GM12878 (cell line): ENCODE data around the gene SQSTM1. TPM values are rescaled to one million over a fixed set of nuclear protein-coding genes. Genes with fewer than 3 reads are reported as not detected.

ENCODE experiments used
- ATAC-seq: fragments of 200-7000 bp; cut with Tn5 transposase; 3 replicates; pipeline ENCODE4 v1.9.1; 2020; ENCODE audit warnings: mild to moderate bottlenecking, moderate library complexity
- BruUV-seq: library from RNA; stranded (reverse); fragments of 400-500 nt; replicated peaks from 2 replicates; lab custom pipeline; 2021; lab: Mats Ljungman, UMichigan
- CTCF ChIA-PET: fragments of 300-600 bp; sonication (Branson Sonifier 250); formaldehyde crosslinking; extraction: SDS; loops from one replicate; lab custom pipeline; 2021; ENCODE audit warnings: inconsistent platforms; lab: Yijun Ruan, JAX
- POLR2A ChIA-PET: fragments of 350-600 bp; formaldehyde crosslinking; extraction: SDS; loops from one replicate; lab custom pipeline; 2021; ENCODE audit warnings: inconsistent platforms; lab: Charles Lee
- RAD21 ChIA-PET: fragments of 300-600 bp; sonication (Branson Sonifier 250); formaldehyde crosslinking; loops from one replicate; lab custom pipeline; 2023; ENCODE audit warnings: antibody characterized with exemption; ENCODE audit not compliant: unreplicated experiment; lab: Charles Lee
- SMC1A ChIA-PET: fragments of 300-600 bp; sonication (Branson Sonifier 250); formaldehyde crosslinking; loops from one replicate; lab custom pipeline; 2023; ENCODE audit not compliant: unreplicated experiment, uncharacterized antibody; lab: Charles Lee
- DNase-seq: peaks from one replicate; pipeline ENCODE4 v3.0.0-alpha.2; 2011; ENCODE audit warnings: low read depth, low spot score
- FAIRE-seq: peaks from 3 replicates; lab custom pipeline; 2011; peaks lifted over from hg19 to GRCh38; lab: Jason Lieb, UNC
- H2AFZ ChIP-seq: 2 replicates; pipeline ENCODE4 v1.6.0; 2011; ENCODE audit warnings: low read depth, low read length, control low read depth; ENCODE audit not compliant: control insufficient read depth
- H3K27ac ChIP-seq: 2 replicates; pipeline ENCODE4 v1.5.1; 2011; ENCODE audit warnings: control low read depth; ENCODE audit not compliant: control insufficient read depth, insufficient read depth
- H3K27me3 ChIP-seq, 2 experiments: replicated peaks in 1 of 2; 2 replicates each; pipeline versions ENCODE4 v1.6.0 to v1.6.1; 2011; ENCODE audit warnings: low read length in 1 of 2; ENCODE audit not compliant: control insufficient read depth in 2 of 2, insufficient read depth in 2 of 2
- H3K36me3 ChIP-seq, 2 experiments: 2 replicates each; pipeline ENCODE4 v1.5.1; 2011; ENCODE audit warnings: low read length in 1 of 2; ENCODE audit not compliant: control insufficient read depth in 2 of 2, insufficient read depth in 2 of 2
- H3K4me1 ChIP-seq: 2 replicates; pipeline ENCODE4 v1.6.1; 2011; ENCODE audit warnings: mild to moderate bottlenecking, low read length, moderate library complexity, mixed read lengths; ENCODE audit not compliant: control insufficient read depth, insufficient read depth
- H3K4me2 ChIP-seq: 2 replicates; pipeline ENCODE4 v1.6.0; 2011; ENCODE audit warnings: control low read depth; ENCODE audit not compliant: control insufficient read depth, insufficient read depth
- H3K4me3 ChIP-seq: fragments of 200-600 bp; sonication (generic); 2 replicates; pipeline ENCODE4 v1.5.1; 2016
- H3K79me2 ChIP-seq: 2 replicates; pipeline ENCODE4 v1.6.0; 2011; ENCODE audit warnings: low read length; ENCODE audit not compliant: control insufficient read depth, insufficient read depth
- H3K9ac ChIP-seq: 2 replicates; pipeline ENCODE4 v1.8.0; 2011; ENCODE audit warnings: low read length, control low read depth, mixed read lengths; ENCODE audit not compliant: control insufficient read depth, insufficient read depth
- H3K9me3 ChIP-seq: replicated peaks from 3 replicates; pipeline ENCODE4 v1.5.1; 2011; ENCODE audit warnings: mild to moderate bottlenecking, low read length; ENCODE audit not compliant: control insufficient read depth, insufficient read depth
- H4K20me1 ChIP-seq: 2 replicates; pipeline ENCODE4 v1.6.0; 2011; ENCODE audit not compliant: control insufficient read depth, insufficient read depth
- ASH2L ChIP-seq: fragments of 300-600, 200-600 bp; sonication (generic); IDR thresholded peaks from 2 replicates; pipeline ENCODE4 v1.6.1; 2017; ENCODE audit warnings: low read depth, mild to moderate bottlenecking, borderline replicate concordance
- CBX5 ChIP-seq: sonication (generic); IDR thresholded peaks from 2 replicates; pipeline ENCODE4 v1.6.1; 2016; ENCODE audit warnings: low read depth, moderate library complexity, mild to moderate bottlenecking, inconsistent platforms
- EZH2 ChIP-seq: IDR thresholded peaks from 2 replicates; pipeline ENCODE4 v1.6.1; 2012; ENCODE audit warnings: low read depth, mild to moderate bottlenecking, control low read depth, inconsistent platforms, low read length, borderline replicate concordance; ENCODE audit not compliant: control insufficient read depth
- IKZF1 ChIP-seq: fragments of 450-650 bp; conservative IDR thresholded peaks from 2 replicates; pipeline ENCODE4 v1.6.1; 2017; ENCODE audit warnings: antibody characterized with exemption, mild to moderate bottlenecking
- IKZF2 ChIP-seq, 2 experiments: fragments of 450-650 bp; IDR thresholded peaks; 2 replicates each; pipeline ENCODE4 v1.6.1; 2017; ENCODE audit warnings: mild to moderate bottlenecking in 2 of 2, moderate library complexity in 2 of 2
- IRF4 ChIP-seq: IDR thresholded peaks from 2 replicates; pipeline ENCODE4 v1.6.1; 2011; ENCODE audit warnings: low read depth, low read length
- KLF5 ChIP-seq: fragments of 450-650 bp; IDR thresholded peaks from 2 replicates; pipeline ENCODE4 v1.6.1; 2014; ENCODE audit warnings: mild to moderate bottlenecking; ENCODE audit not compliant: partially characterized antibody
- MTA3 ChIP-seq: IDR thresholded peaks from 2 replicates; pipeline ENCODE4 v1.6.1; 2012; ENCODE audit warnings: low read length, inconsistent platforms, borderline replicate concordance
- NBN ChIP-seq: fragments of 450-650 bp; IDR thresholded peaks from 2 replicates; pipeline ENCODE4 v1.6.1; 2016
- NFYA ChIP-seq: IDR thresholded peaks from 2 replicates; pipeline ENCODE4 v1.6.1; 2011; ENCODE audit warnings: low read depth, mild to moderate bottlenecking, low read length, improper control_type of control experiment, borderline replicate concordance
- NR2C2 ChIP-seq: IDR thresholded peaks from 2 replicates; pipeline ENCODE4 v1.6.1; 2011; ENCODE audit warnings: borderline replicate concordance, low read depth; ENCODE audit not compliant: control insufficient read depth, insufficient read length
- PAX5 ChIP-seq: IDR thresholded peaks from 2 replicates; pipeline ENCODE4 v1.6.1; 2011; ENCODE audit warnings: low read depth, low read length, borderline replicate concordance
- RAD51 ChIP-seq: fragments of 450-650 bp; IDR thresholded peaks from 2 replicates; pipeline ENCODE4 v1.6.1; 2016; ENCODE audit warnings: moderate library complexity, mild to moderate bottlenecking, inconsistent platforms
- RB1 ChIP-seq: fragments of 450-650 bp; formaldehyde crosslinking; IDR thresholded peaks from 2 replicates; pipeline ENCODE4 v1.6.1; 2017; ENCODE audit warnings: mild to moderate bottlenecking, borderline replicate concordance
- RBBP5 ChIP-seq: fragments of 200-600 bp; sonication (generic); conservative IDR thresholded peaks from 2 replicates; pipeline ENCODE4 v1.6.1; 2016
- SMAD1 ChIP-seq: fragments of 450-650 bp; IDR thresholded peaks from 2 replicates; pipeline ENCODE4 v1.6.1; 2018; ENCODE audit warnings: mild to moderate bottlenecking, low read depth; ENCODE audit not compliant: partially characterized antibody
- SREBF2 ChIP-seq: IDR thresholded peaks from 2 replicates; pipeline ENCODE4 v1.6.1; 2012; ENCODE audit warnings: mild to moderate bottlenecking, low read length
- TBL1XR1 ChIP-seq: IDR thresholded peaks from 2 replicates; pipeline ENCODE4 v1.6.1; 2012; ENCODE audit warnings: low read depth, low read length, improper control_type of control experiment
- YBX1 ChIP-seq: fragments of 450-650 bp; IDR thresholded peaks from 2 replicates; pipeline ENCODE4 v1.6.1; 2016; ENCODE audit warnings: antibody characterized with exemption
- ZNF384 ChIP-seq: IDR thresholded peaks from 2 replicates; pipeline ENCODE4 v1.6.1; 2012; ENCODE audit warnings: low read depth, mild to moderate bottlenecking, low read length, improper control_type of control experiment, borderline replicate concordance
- WGBS: methylation state at CpG from one replicate; pipeline ENCODE4 v1.1.6; 2016; ENCODE audit warnings: low lambda C conversion rate; ENCODE audit not compliant: insufficient replicate concordance, insufficient coverage; ENCODE audit errors: missing lambda C conversion rate; 5-methylcytosine and 5-hydroxymethylcytosine counted together
- in situ Hi-C: fragments of 300-500 bp; cut with MboI; formaldehyde crosslinking; loops from 9 replicates; pipeline ENCODE4 v1.14.3; 2018; ENCODE audit warnings: mixed read lengths
- intact Hi-C: fragments of 100-400 bp; cut with micrococcal nuclease; formaldehyde crosslinking; loops from one replicate; pipeline ENCODE4 v1.14.2; 2022; ENCODE audit not compliant: unreplicated experiment
- polyA plus RNA-seq, 11 experiments: library from polyadenylated mRNA; depleted of rRNA in 4 of 11; unstranded in 6 of 11; stranded (reverse) in 5 of 11; fragments of >200 nt; fragmentation: Nextera tagmentation in 4 of 11; fragmentation: Illumina TruSeq in 1 of 11; extraction: Ambion mirVana in 4 of 11; extraction: Trizol in 1 of 11; gene quantifications; 1 replicate in 1 of 11; 2 replicates in 10 of 11; pipeline versions ENCODE4 v1.2.1 to v1.2.3, GENCODE V29; 2011 to 2016; ENCODE audit warnings: inconsistent platforms in 2 of 11, missing spikeins in 2 of 11, low read depth in 1 of 11
- total RNA-seq, 4 experiments: library from RNA; depleted of rRNA in 3 of 4; stranded (reverse); fragments of >200 nt in 3 of 4; fragmentation: Illumina TruSeq in 1 of 4; extraction: Trizol in 1 of 4; gene quantifications; 2 replicates each; pipeline versions ENCODE4 v1.2.1 to v1.2.3, GENCODE V29; 2013 to 2021

SQSTM1 gene
- total and polyA plus RNA-seq, 10 of the 15 experiments (the other 5 are each of a cell fraction or from before 2014, with no cell fraction given) = 6.3 to 138 (median 62.1) TPM

- ChIA-PET CTCF (interaction anchor here (2.2 kb wide), 1 partner anchor 17 kb away, joined by 7 read pairs; no protein-coding TSS in a partner anchor), RAD21 (no interaction called here), POLR2A (no interaction called here), SMC1A (no interaction called here)
- DNase-seq (no peak), FAIRE-seq (no peak), ATAC-seq (no peak)
- Histone ChIP-seq H4K20me1 (no peaks in the 10 kb centered on the region), H3K9ac (no peak overlapping the region), H3K4me1 (no peaks in the 10 kb centered on the region), H3K4me3 (no peak overlapping the region), H3K9me3 (no peaks in the 10 kb centered on the region), H2AFZ (no peak overlapping the region), H3K27me3 (no peaks in the 10 kb centered on the region), H3K79me2 (no peaks in the 10 kb centered on the region), H3K4me2 (no peak overlapping the region), H3K27ac (no peak overlapping the region), H3K36me3 (peaks cover 12% of the 10 kb centered on the region in 2 experiments; a peak in 3 of 4 replicates)
- in situ Hi-C loops = loop anchor here (25.0 kb wide), 1 partner anchor 307 kb away; no protein-coding TSS in a partner anchor
- intact Hi-C loops = no loop called here
- BruUV-seq = no TSS peak
- WGBS = 93% methylated on average over 4 of the region's 4 CpGs
- no peak for TF ChIP-seq SREBF2
- TF ChIP-seq RBBP5 = no peak
Observed at GRCh38 chr5:179779826-179780225, 40.9 kb upstream of the SQSTM1 start.

- Histone ChIP-seq H3K4me1 (no peaks in the 10 kb centered on the region), H3K27me3 (no peaks in the 10 kb centered on the region), H2AFZ (no peak overlapping the region), H3K4me3 (no peak overlapping the region), H3K36me3 (peaks cover 11 to 12% of the 10 kb centered on the region in 2 experiments; a peak in 3 of 4 replicates), H3K9me3 (no peaks in the 10 kb centered on the region), H3K27ac (no peak overlapping the region), H3K9ac (no peak overlapping the region), H3K4me2 (no peak overlapping the region), H4K20me1 (no peaks in the 10 kb centered on the region), H3K79me2 (no peaks in the 10 kb centered on the region)
- RAD21 ChIA-PET = no interaction called here
- DNase-seq (no peak), FAIRE-seq (no peak), ATAC-seq (no peak)
- POLR2A ChIA-PET = no interaction called here
- intact Hi-C loops = no loop called here
- in situ Hi-C loops = loop anchor here (25.0 kb wide), 1 partner anchor 307 kb away; no protein-coding TSS in a partner anchor
- no peak for TF ChIP-seq EZH2
- no peak for TF ChIP-seq NBN
- no peak for TF ChIP-seq NFYA
- TF ChIP-seq ZNF384 = no peak
- no peak for TF ChIP-seq TBL1XR1
- TF ChIP-seq RB1 = no peak
- no peak for TF ChIP-seq MTA3
- no peak for TF ChIP-seq SMAD1
- TF ChIP-seq IRF4 = no peak
- no peak for TF ChIP-seq RAD51
- TF ChIP-seq YBX1 = no peak
- no peak for TF ChIP-seq IKZF1
- no peak for TF ChIP-seq CBX5
- no peak for TF ChIP-seq ASH2L
- no peak for TF ChIP-seq PAX5
- TF ChIP-seq KLF5 = no peak
- no peak for TF ChIP-seq IKZF2 (IDR thresholded peaks at IDR 0.05)
- TF ChIP-seq NR2C2 = no peak
- SMC1A ChIA-PET = no interaction called here
- CTCF ChIA-PET = interaction anchor here (2.2 kb wide), 1 partner anchor 18 kb away, joined by 7 read pairs; no protein-coding TSS in a partner anchor
- WGBS = 97% methylated on average over 7 of the region's 7 CpGs
- no TSS peak for BruUV-seq
Observed at GRCh38 chr5:179780362-179780761, 40.3 kb upstream of the SQSTM1 start.
